Measurements from ENCODE around the gene PITPNM1. TPM values are rescaled to one million over a fixed set of nuclear protein-coding genes. Genes with fewer than 3 reads are reported as not detected.
"Not testable (repeated sequence)": the region's sequence is repeated elsewhere in the genome, so short reads cannot be mapped to it uniquely, and the experiment has no call there.

PITPNM1 gene
- total RNA-seq, 1 experiment from 2014 or later: 79.8 TPM

DNA sequence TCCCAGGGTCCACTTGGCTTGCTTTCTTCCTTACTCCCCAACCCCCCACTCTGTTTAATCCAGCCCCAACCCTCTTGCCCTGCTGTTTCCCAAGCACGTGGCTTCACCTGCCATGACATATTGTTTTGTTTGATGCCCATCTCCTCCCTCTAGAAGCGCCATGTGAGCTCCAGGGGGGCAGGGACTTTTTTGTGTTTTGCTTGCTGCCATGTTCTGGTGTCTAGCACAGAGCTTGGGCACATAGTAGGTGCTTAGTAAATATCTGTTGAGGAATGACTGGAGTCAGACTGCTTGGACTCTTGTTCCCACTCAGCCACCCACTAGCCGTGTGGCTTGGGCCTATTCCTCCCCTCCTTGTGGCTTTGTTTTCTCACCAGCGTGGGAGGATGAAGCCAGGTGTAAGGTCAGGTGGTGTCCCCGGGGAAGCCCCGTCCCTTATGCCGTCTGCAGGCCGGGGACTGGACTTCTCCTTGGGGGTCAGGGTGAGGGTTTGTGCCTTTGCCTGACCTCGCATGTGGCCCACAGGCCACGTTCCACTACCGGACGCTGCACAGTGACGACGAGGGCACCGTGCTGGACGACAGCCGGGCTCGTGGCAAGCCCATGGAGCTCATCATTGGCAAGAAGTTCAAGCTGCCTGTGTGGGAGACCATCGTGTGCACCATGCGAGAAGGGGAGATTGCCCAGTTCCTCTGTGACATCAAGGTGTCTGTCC is 18.5 kb downstream of the PITPNM1 start:
- TF ChIP-seq EZH2 (IDR thresholded peaks at IDR 0.05; ENCODE audit: low read length, unreplicated experiment): no peak
- no peak for TF ChIP-seq EZH2phosphoT487 (IDR thresholded peaks at IDR 0.05; ENCODE audit: borderline replicate concordance, low read length)
- TF ChIP-seq CTCF (conservative IDR thresholded peaks at IDR 0.05; ENCODE audit: low read depth, low read length): no peak
- POLR2A ChIA-PET (ENCODE audit: unreplicated experiment): no interaction called here
- Histone ChIP-seq H3K9me3 (ENCODE audit: low read length) (no peaks in the 10 kb centered on the region), H3K9me2 (replicated peaks; ENCODE audit: low read length) (no peaks in the 10 kb centered on the region), H3F3A (ENCODE audit: low read length, unreplicated experiment) (no peaks in the 10 kb centered on the region), H4K20me1 (ENCODE audit: low read length) (no peaks in the 10 kb centered on the region), H3K9ac (ENCODE audit: low read length) (no peak overlapping the region), H3K36me3 (ENCODE audit: low read depth, low read length) (no peaks in the 10 kb centered on the region; the same call in 1 of the 2 replicates), H3K27ac (ENCODE audit: low read length) (no peak overlapping the region), H3K4me1 (ENCODE audit: insufficient read depth, low read length) (peaks cover 15% of the 10 kb centered on the region), H3K27me3 (ENCODE audit: low read length) (no peaks in the 10 kb centered on the region), H3K79me2 (ENCODE audit: low read length) (peaks cover 23% of the 10 kb centered on the region), H2AFZ (ENCODE audit: low read length) (no peak overlapping the region), H3K4me3 (ENCODE audit: low read length) (no peak overlapping the region), H3K4me2 (ENCODE audit: low read length) (no peak overlapping the region)
- intact Hi-C loops (cut with micrococcal nuclease): no loop called here
- DNase-seq (no peak), ATAC-seq (no peak)
- CTCF ChIA-PET: no interaction called here
- BruUV-seq (replicated peaks): no TSS peak

DNA sequence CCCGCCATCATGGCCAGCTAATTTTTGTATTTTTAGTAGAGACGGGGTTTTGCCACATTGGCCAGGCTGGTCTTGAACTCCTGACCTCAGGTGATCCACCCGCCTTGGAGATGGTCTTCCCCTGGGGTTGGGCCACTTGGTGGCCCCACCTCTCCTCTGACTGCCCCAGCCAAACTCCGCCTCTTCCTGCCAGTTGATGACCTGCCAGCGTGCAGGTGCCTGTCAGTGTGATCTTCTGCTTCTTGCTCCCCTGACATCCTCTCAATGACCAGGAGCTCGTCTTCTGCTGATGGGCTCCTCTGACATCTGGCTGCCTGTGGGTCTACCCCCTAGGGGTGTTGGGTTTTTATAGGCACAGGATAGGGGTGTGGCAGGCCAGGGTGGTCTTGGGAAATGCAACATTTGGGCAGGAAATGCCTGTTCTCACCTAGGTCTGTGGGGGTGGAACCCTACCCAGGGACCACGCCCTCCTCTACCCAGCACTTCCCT is 19.2 kb downstream of the PITPNM1 start:
- H3K9me3 ChIP-seq (ENCODE audit: low read length); POLR2A ChIA-PET (ENCODE audit: unreplicated experiment); H2AFZ ChIP-seq (ENCODE audit: low read length); intact Hi-C loops (cut with micrococcal nuclease); H3K36me3 ChIP-seq (ENCODE audit: low read depth, low read length); ATAC-seq; H3K9ac ChIP-seq (ENCODE audit: low read length); H3K27ac ChIP-seq (ENCODE audit: low read length); BruUV-seq (replicated peaks); H4K20me1 ChIP-seq (ENCODE audit: low read length); H3K9me2 ChIP-seq (replicated peaks; ENCODE audit: low read length); H3K27me3 ChIP-seq (ENCODE audit: low read length); H3K4me3 ChIP-seq (ENCODE audit: low read length); H3K4me2 ChIP-seq (ENCODE audit: low read length); H3F3A ChIP-seq (ENCODE audit: low read length, unreplicated experiment); DNase-seq: not testable (repeated sequence)
- peaks cover 23% of the 10 kb centered on the region for H3K79me2 ChIP-seq (ENCODE audit: low read length)
- peaks cover 15% of the 10 kb centered on the region for H3K4me1 ChIP-seq (ENCODE audit: insufficient read depth, low read length)
- CTCF ChIA-PET: interaction anchor here (0.7 kb wide), 1 partner anchor 113 kb away, joined by 3 read pairs; no protein-coding TSS in a partner anchor

- Histone ChIP-seq H2AFZ (ENCODE audit: low read length) (no peak overlapping the region), H3K36me3 (ENCODE audit: low read depth, low read length) (no peaks in the 10 kb centered on the region; the same call in 1 of the 2 replicates), H3K4me1 (ENCODE audit: insufficient read depth, low read length) (peaks cover 15% of the 10 kb centered on the region), H3K4me2 (ENCODE audit: low read length) (peak overlapping the region; percentile 90; the same call in 1 of the 2 replicates), H3K9me2 (replicated peaks; ENCODE audit: low read length) (no peaks in the 10 kb centered on the region), H3K4me3 (ENCODE audit: low read length) (no peak overlapping the region), H3F3A (ENCODE audit: low read length, unreplicated experiment) (no peaks in the 10 kb centered on the region), H4K20me1 (ENCODE audit: low read length) (no peaks in the 10 kb centered on the region), H3K79me2 (ENCODE audit: low read length) (peaks cover 23% of the 10 kb centered on the region), H3K9ac (ENCODE audit: low read length) (no peak overlapping the region), H3K27ac (ENCODE audit: low read length) (no peak overlapping the region), H3K27me3 (ENCODE audit: low read length) (no peaks in the 10 kb centered on the region), H3K9me3 (ENCODE audit: low read length) (no peaks in the 10 kb centered on the region)
- ChIA-PET POLR2A (ENCODE audit: unreplicated experiment) (no interaction called here), CTCF (no interaction called here)
- ATAC-seq (no peak), DNase-seq (no peak)
- intact Hi-C loops (cut with micrococcal nuclease): no loop called here
- BruUV-seq (replicated peaks): no TSS peak
- no peak for TF ChIP-seq EZH2 (IDR thresholded peaks at IDR 0.05; ENCODE audit: low read length, unreplicated experiment)
- TF ChIP-seq EZH2phosphoT487 (IDR thresholded peaks at IDR 0.05; ENCODE audit: borderline replicate concordance, low read length): no peak
- no peak for TF ChIP-seq CTCF (conservative IDR thresholded peaks at IDR 0.05; ENCODE audit: low read depth, low read length)
Observed at GRCh38 chr11:67484847-67485311, 20.3 kb downstream of the PITPNM1 start.
